NCI-H345 (cell line): ENCODE results near the gene CHST3.

Source experiments
- DNase-seq: peaks from one replicate; lab custom pipeline; 2025; lab: John Stamatoyannopoulos, UW

Gene CHST3

DNA sequence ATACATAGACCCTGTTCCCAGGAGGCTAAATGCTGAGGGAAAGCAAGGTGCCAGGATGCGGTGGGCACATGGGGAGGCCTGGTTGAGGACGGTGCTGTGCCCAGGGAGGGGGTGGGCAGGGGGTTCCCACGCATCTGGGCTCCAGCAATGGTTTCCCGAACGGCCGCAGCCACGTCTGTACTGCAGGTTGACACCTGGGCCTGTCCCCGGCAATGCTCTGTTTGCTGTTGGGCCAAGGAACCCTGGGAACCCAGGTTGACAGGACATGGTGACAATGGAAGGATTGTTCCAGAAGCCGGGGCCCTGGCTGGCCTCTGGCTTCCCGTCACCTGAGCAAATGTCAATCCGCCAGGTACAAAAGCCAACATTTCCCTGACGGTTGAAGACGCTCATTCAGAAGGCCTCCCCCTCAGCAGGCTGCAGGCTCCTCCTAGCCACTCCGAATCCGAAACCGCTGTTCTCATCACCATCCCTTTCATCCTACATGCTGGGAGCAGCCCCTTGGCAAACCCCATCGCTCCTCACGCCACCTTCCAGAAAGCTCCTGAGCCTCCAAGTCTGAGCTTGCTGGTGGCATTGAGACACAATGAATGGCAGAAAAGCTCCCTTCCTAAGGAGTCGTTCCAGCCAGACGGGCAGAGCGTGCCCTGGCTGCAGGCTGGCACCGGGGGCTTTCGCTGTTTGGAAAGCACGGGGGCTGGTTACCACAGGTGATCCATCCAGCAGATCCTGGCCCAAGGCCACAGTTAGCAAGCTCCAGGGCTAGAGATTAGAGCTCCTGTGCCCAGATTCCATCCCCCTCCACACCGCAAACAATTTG lies 92.9 kb downstream of the CHST3 start:
- DNase-seq, result no peak

DNA sequence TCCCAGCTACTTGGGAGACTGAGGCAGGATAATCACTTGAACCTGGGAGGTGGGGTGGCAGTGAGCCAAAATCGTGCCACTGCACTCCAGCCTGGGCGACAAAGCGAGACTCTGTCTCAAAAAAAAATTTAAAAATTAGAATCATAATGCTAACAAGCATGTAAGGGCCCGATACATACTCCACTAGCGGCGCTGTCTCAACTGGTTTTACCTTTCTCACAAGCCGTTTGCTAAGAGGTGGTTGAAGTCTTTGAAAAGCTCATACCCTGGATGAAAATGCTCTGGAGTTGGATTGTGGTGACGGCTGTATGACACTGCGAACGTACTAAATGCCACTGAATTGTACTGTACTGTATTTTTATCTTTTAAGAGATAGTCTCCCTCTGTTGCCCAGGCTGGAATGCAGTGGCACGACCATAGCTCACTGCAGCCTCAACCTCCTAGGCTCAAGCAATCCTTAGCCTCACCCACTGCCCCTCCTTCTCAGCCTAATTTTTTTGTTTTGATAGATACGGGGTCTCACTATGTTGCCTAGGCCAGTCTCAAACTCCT lies 94.2 kb downstream of the CHST3 start:
- no peak for DNase-seq

DNA sequence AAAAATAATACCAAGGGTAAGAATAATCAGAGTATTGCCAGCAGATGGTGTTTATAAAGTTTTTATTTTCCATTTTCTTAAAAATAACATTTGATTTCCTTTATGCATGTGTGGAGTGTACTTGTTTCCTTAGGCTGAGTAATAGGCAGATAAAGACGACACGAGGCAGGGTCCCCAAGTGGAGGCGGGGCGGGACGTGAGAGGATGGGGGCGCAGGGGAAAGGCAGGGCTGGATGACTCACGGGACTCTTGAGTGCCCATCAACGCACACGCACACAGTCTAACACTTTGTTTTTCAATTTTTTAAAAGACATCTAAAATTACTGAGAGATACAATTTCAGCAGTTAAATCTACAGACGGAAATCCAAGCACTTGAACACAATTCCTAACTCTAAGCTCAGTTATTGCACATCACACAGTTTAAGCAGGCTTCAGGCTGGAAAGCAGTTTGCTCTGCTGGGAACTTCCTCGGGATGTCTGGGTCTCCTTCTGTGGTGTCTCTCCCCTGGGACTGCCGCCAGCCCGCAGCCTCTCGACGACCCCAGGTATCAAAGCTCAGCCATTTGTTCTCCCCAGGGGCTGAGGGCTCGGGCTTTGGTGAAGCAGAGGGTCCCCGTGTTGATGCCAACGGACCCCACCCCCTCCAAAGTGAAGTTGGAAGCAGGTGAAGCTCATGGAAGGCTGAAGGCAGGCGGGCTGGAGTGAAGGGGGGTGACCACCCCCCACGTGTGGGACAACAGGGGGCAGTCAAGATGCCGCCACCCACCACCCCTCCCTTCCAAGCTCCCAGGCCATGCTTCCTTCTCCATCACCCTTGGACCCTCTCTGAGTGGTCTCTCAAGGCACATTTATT lies 95.0 kb downstream of the CHST3 start:
- DNase-seq, result no peak

DNA sequence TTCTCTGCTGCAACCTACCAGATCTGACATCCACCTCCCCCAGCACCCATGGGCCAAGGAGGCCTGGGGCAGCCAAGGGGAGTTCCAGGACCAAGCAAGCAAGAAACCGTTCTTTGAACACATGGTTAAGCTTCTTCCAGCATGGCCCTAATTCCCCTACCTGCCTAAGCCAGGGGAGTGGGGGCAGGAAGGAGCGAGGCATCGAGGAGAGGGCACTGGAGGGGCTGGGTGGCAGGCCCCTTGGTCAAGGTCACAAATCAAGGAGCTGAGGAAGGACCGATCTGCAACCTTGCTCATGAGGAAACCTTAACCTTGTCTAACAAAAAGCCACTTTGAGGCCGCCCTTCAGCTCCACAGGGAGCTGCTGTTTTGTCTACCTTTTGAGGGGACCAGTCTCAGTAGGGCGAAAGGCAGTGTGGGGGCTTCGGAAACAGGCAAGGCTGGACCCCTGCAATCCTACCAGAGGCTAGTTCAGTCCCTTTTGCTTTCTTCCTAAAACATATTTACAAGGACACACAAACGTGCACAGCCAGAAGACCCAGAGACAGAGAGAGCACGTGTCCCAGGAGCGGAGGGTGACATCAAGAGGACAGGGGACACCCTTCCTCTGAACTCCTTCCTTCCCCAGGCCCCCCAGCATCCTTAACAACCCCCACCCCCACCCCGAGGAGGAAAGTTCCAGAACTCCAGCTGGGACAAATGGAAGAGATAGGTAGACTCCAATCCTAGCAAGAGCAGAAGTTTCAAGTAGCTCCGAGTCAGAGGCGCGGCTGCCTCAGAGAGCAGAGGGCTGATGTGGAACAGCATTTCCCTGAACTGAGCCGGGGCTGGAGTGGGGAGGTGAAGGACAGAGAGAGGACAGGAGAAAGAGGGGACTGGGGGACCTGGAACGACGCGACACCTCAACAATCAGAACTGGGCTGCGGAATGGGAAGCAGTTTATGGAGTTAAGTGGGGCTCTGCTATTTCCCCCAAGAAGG lies 95.9 kb downstream of the CHST3 start:
- DNase-seq, result no peak

DNA sequence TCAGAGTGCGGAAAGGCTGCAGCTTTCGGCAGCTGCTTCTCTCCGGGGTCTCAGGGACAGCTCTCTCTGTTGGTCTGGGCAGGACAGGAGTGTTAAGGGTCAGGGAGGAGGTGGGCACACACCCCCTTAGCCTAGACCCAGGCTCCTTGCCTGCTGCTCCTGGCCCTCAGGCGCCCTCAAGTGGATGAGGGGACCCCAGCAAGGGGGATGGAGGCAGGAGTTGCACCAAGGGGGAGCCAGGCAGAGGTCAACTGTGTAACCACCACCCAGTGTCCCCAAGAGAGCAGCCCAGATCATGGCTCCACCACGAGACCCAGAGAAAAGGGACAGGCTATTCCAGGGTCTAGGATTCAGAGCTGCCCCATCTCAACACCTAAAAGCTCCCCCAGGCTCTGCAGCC lies 97.3 kb downstream of the CHST3 start:
- no peak for DNase-seq

DNA sequence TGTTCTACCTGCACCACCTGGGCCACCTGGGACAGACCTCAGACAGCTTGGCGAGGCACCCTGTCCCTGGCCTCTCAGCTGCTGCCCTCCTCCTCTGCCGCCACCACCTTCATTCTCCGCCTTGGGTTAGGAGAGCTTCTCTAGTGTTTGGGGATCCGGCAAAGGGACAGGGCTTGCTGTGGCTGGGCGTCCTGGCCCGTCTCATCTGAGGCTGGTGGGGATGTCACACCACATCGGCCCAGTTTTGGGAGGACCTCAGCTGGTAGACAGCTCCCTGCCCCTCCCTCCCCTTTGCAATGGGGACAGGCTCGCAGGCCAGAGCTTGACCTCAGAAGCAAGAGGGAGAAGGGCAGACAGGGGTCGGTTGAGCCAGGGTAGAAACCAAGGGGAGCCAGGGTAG lies 97.7 kb downstream of the CHST3 start:
- no peak for DNase-seq

DNA sequence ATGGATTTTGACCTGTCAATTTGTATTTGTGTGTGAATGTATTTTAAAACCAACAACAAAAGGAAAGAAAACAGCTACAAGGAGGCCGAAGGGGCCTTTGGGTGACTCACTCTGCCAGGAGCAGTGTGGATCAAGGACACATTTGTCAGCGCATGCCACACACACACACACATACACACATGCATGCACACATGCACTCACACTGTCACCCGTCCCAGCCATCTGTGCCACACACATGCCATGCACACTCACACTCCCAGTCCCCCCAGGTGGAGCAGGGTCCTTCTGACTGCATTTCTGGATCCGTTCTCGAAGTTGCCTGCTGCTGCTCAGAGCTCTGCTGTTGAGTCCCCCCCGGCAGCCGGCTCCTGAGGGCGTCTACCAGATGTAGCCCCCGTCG lies 98.2 kb downstream of the CHST3 start:
- no peak for DNase-seq
